GM12878 (cell line): ENCODE data around the gene SRRM2. TPM values are rescaled to one million over a fixed set of nuclear protein-coding genes. Genes with fewer than 3 reads are reported as not detected.

Source experiments
- ATAC-seq: fragments of 200-7000 bp; cut with Tn5 transposase; 3 replicates; pipeline ENCODE4 v1.9.1; 2020; ENCODE audit warnings: mild to moderate bottlenecking, moderate library complexity
- BruUV-seq: library from RNA; stranded (reverse); fragments of 400-500 nt; replicated peaks from 2 replicates; lab custom pipeline; 2021; lab: Mats Ljungman, UMichigan
- CTCF ChIA-PET: fragments of 300-600 bp; sonication (Branson Sonifier 250); formaldehyde crosslinking; extraction: SDS; loops from one replicate; lab custom pipeline; 2021; ENCODE audit warnings: inconsistent platforms; lab: Yijun Ruan, JAX
- POLR2A ChIA-PET: fragments of 350-600 bp; formaldehyde crosslinking; extraction: SDS; loops from one replicate; lab custom pipeline; 2021; ENCODE audit warnings: inconsistent platforms; lab: Charles Lee
- RAD21 ChIA-PET: fragments of 300-600 bp; sonication (Branson Sonifier 250); formaldehyde crosslinking; loops from one replicate; lab custom pipeline; 2023; ENCODE audit warnings: antibody characterized with exemption; ENCODE audit not compliant: unreplicated experiment; lab: Charles Lee
- SMC1A ChIA-PET: fragments of 300-600 bp; sonication (Branson Sonifier 250); formaldehyde crosslinking; loops from one replicate; lab custom pipeline; 2023; ENCODE audit not compliant: unreplicated experiment, uncharacterized antibody; lab: Charles Lee
- DNase-seq: peaks from one replicate; pipeline ENCODE4 v3.0.0-alpha.2; 2011; ENCODE audit warnings: low read depth, low spot score
- FAIRE-seq: peaks from 3 replicates; lab custom pipeline; 2011; peaks lifted over from hg19 to GRCh38; lab: Jason Lieb, UNC
- H2AFZ ChIP-seq: 2 replicates; pipeline ENCODE4 v1.6.0; 2011; ENCODE audit warnings: low read depth, low read length, control low read depth; ENCODE audit not compliant: control insufficient read depth
- H3K27ac ChIP-seq: 2 replicates; pipeline ENCODE4 v1.5.1; 2011; ENCODE audit warnings: control low read depth; ENCODE audit not compliant: control insufficient read depth, insufficient read depth
- H3K27me3 ChIP-seq, 2 experiments: replicated peaks in 1 of 2; 2 replicates each; pipeline versions ENCODE4 v1.6.0 to v1.6.1; 2011; ENCODE audit warnings: low read length in 1 of 2; ENCODE audit not compliant: control insufficient read depth in 2 of 2, insufficient read depth in 2 of 2
- H3K36me3 ChIP-seq, 2 experiments: 2 replicates each; pipeline ENCODE4 v1.5.1; 2011; ENCODE audit warnings: low read length in 1 of 2; ENCODE audit not compliant: control insufficient read depth in 2 of 2, insufficient read depth in 2 of 2
- H3K4me1 ChIP-seq: 2 replicates; pipeline ENCODE4 v1.6.1; 2011; ENCODE audit warnings: mild to moderate bottlenecking, low read length, moderate library complexity, mixed read lengths; ENCODE audit not compliant: control insufficient read depth, insufficient read depth
- H3K4me2 ChIP-seq: 2 replicates; pipeline ENCODE4 v1.6.0; 2011; ENCODE audit warnings: control low read depth; ENCODE audit not compliant: control insufficient read depth, insufficient read depth
- H3K4me3 ChIP-seq: fragments of 200-600 bp; sonication (generic); 2 replicates; pipeline ENCODE4 v1.5.1; 2016
- H3K79me2 ChIP-seq: 2 replicates; pipeline ENCODE4 v1.6.0; 2011; ENCODE audit warnings: low read length; ENCODE audit not compliant: control insufficient read depth, insufficient read depth
- H3K9ac ChIP-seq: 2 replicates; pipeline ENCODE4 v1.8.0; 2011; ENCODE audit warnings: low read length, control low read depth, mixed read lengths; ENCODE audit not compliant: control insufficient read depth, insufficient read depth
- H3K9me3 ChIP-seq: replicated peaks from 3 replicates; pipeline ENCODE4 v1.5.1; 2011; ENCODE audit warnings: mild to moderate bottlenecking, low read length; ENCODE audit not compliant: control insufficient read depth, insufficient read depth
- H4K20me1 ChIP-seq: 2 replicates; pipeline ENCODE4 v1.6.0; 2011; ENCODE audit not compliant: control insufficient read depth, insufficient read depth
- ATF2 ChIP-seq: IDR thresholded peaks from 2 replicates; pipeline ENCODE4 v1.6.1; 2012; ENCODE audit warnings: low read length, inconsistent platforms
- GABPA ChIP-seq: IDR thresholded peaks from 2 replicates; pipeline ENCODE4 v1.6.1; 2014; ENCODE audit warnings: antibody characterized with exemption, low read depth, mild to moderate bottlenecking, inconsistent platforms
- IKZF1 ChIP-seq: fragments of 450-650 bp; conservative IDR thresholded peaks from 2 replicates; pipeline ENCODE4 v1.6.1; 2017; ENCODE audit warnings: antibody characterized with exemption, mild to moderate bottlenecking
- LARP7 ChIP-seq: fragments of 450-650 bp; IDR thresholded peaks from 2 replicates; pipeline ENCODE4 v1.6.1; 2017; ENCODE audit warnings: mild to moderate bottlenecking
- MTA3 ChIP-seq: IDR thresholded peaks from 2 replicates; pipeline ENCODE4 v1.6.1; 2012; ENCODE audit warnings: low read length, inconsistent platforms, borderline replicate concordance
- NFYA ChIP-seq: IDR thresholded peaks from 2 replicates; pipeline ENCODE4 v1.6.1; 2011; ENCODE audit warnings: low read depth, mild to moderate bottlenecking, low read length, improper control_type of control experiment, borderline replicate concordance
- POU2F2 ChIP-seq: IDR thresholded peaks from 3 replicates; pipeline ENCODE4 v1.6.1; 2011; ENCODE audit warnings: low read depth, mild to moderate bottlenecking, low read length, borderline replicate concordance
- RAD51 ChIP-seq: fragments of 450-650 bp; IDR thresholded peaks from 2 replicates; pipeline ENCODE4 v1.6.1; 2016; ENCODE audit warnings: moderate library complexity, mild to moderate bottlenecking, inconsistent platforms
- RELB ChIP-seq: fragments of 450-650 bp; IDR thresholded peaks from 2 replicates; pipeline ENCODE4 v1.6.1; 2017; ENCODE audit warnings: low read depth, mild to moderate bottlenecking, moderate library complexity
- STAT3 ChIP-seq: IDR thresholded peaks from 2 replicates; pipeline ENCODE4 v1.6.1; 2011; ENCODE audit warnings: low read depth, low read length, improper control_type of control experiment
- ZBTB11 ChIP-seq: fragments of 450-650 bp; formaldehyde crosslinking; IDR thresholded peaks from 2 replicates; pipeline ENCODE4 v1.5.0; 2022; ENCODE audit warnings: mild to moderate bottlenecking, missing genetic modification characterization
- WGBS: methylation state at CpG from one replicate; pipeline ENCODE4 v1.1.6; 2016; ENCODE audit warnings: low lambda C conversion rate; ENCODE audit not compliant: insufficient replicate concordance, insufficient coverage; ENCODE audit errors: missing lambda C conversion rate; 5-methylcytosine and 5-hydroxymethylcytosine counted together
- in situ Hi-C: fragments of 300-500 bp; cut with MboI; formaldehyde crosslinking; loops from 9 replicates; pipeline ENCODE4 v1.14.3; 2018; ENCODE audit warnings: mixed read lengths
- intact Hi-C: fragments of 100-400 bp; cut with micrococcal nuclease; formaldehyde crosslinking; loops from one replicate; pipeline ENCODE4 v1.14.2; 2022; ENCODE audit not compliant: unreplicated experiment
- polyA plus RNA-seq, 11 experiments: library from polyadenylated mRNA; depleted of rRNA in 4 of 11; unstranded in 6 of 11; stranded (reverse) in 5 of 11; fragments of >200 nt; fragmentation: Nextera tagmentation in 4 of 11; fragmentation: Illumina TruSeq in 1 of 11; extraction: Ambion mirVana in 4 of 11; extraction: Trizol in 1 of 11; gene quantifications; 1 replicate in 1 of 11; 2 replicates in 10 of 11; pipeline versions ENCODE4 v1.2.1 to v1.2.3, GENCODE V29; 2011 to 2016; ENCODE audit warnings: inconsistent platforms in 2 of 11, missing spikeins in 2 of 11, low read depth in 1 of 11
- total RNA-seq, 4 experiments: library from RNA; depleted of rRNA in 3 of 4; stranded (reverse); fragments of >200 nt in 3 of 4; fragmentation: Illumina TruSeq in 1 of 4; extraction: Trizol in 1 of 4; gene quantifications; 2 replicates each; pipeline versions ENCODE4 v1.2.1 to v1.2.3, GENCODE V29; 2013 to 2021
- TF ChIP-seq, protein P1 (sequence below): fragments of 150-350 bp; IDR thresholded peaks from 2 replicates; pipeline ENCODE4 v1.6.1; 2014; ENCODE audit warnings: mild to moderate bottlenecking, low read depth, low read length
- TF ChIP-seq, protein P2 (sequence below): fragments of 450-650 bp; IDR thresholded peaks from 2 replicates; pipeline ENCODE4 v1.6.1; 2017; ENCODE audit warnings: mild to moderate bottlenecking, low read depth, inconsistent platforms; ENCODE audit not compliant: poor library complexity, severe bottlenecking

The SRRM2 gene
- total and polyA plus RNA-seq, 10 of the 15 experiments (the other 5 are each of a cell fraction or from before 2014, with no cell fraction given), result 30.1 to 502 (median 196) TPM

DNA sequence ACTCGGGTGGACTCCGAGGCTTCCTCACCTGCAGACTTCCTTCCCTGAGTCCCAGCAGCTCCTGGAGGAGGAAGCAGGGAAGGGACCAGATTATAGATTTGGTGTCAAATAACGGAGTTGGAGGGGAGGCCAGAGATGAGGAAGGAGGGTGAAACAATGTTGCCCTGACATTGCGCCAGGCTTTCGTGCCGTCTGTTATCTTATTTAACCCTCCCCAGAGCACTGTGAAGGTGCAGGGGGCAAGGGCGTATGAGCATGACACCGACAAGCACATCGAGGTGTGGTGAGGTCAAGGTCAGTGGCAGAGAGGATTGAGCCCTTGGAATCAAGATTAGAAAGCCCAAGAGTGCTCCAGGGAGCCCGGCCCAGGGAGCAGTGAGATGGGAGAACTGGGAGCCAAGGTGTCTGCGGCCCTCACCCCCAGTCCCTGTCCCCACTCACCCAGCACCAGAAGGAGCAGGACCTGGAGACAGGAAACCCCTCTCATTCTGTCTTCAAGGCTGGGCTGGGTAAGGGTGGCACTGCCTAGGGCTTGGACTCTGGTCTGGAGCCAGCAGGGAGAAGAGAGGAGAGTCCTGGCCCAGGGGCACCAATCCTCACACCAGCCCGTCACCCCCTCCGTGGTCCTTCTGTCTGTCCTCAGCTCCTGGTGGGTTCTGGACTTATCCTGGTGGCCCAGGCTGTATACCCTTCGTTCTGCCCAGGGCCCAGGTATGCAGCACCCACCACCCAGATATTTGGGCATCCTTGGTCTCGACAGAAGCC is 33.8 kb downstream of the SRRM2 start:
- Histone ChIP-seq H3K4me2 (no peak overlapping the region), H2AFZ (no peak overlapping the region), H3K79me2 (no peaks in the 10 kb centered on the region), H3K4me3 (no peak overlapping the region), H4K20me1 (no peaks in the 10 kb centered on the region), H3K36me3 (no peaks in the 10 kb centered on the region), H3K9me3 (no peaks in the 10 kb centered on the region), H3K4me1 (no peaks in the 10 kb centered on the region), H3K27me3 (peaks cover 2 to 7% of the 10 kb centered on the region in 2 experiments; a peak in 3 of 4 replicates), H3K9ac (no peak overlapping the region), H3K27ac (no peak overlapping the region)
- TF ChIP-seq RELB (no peak), RAD51 (no peak), STAT3 (no peak), GABPA (no peak), LARP7 (no peak), POU2F2 (no peak), ATF2 (no peak), NFYA (no peak), ZBTB11 (no peak), IKZF1 (no peak), MTA3 (no peak)
- TF ChIP-seq, protein P1, sequence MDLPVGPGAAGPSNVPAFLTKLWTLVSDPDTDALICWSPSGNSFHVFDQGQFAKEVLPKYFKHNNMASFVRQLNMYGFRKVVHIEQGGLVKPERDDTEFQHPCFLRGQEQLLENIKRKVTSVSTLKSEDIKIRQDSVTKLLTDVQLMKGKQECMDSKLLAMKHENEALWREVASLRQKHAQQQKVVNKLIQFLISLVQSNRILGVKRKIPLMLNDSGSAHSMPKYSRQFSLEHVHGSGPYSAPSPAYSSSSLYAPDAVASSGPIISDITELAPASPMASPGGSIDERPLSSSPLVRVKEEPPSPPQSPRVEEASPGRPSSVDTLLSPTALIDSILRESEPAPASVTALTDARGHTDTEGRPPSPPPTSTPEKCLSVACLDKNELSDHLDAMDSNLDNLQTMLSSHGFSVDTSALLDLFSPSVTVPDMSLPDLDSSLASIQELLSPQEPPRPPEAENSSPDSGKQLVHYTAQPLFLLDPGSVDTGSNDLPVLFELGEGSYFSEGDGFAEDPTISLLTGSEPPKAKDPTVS, result no peak
- TF ChIP-seq, protein P2, sequence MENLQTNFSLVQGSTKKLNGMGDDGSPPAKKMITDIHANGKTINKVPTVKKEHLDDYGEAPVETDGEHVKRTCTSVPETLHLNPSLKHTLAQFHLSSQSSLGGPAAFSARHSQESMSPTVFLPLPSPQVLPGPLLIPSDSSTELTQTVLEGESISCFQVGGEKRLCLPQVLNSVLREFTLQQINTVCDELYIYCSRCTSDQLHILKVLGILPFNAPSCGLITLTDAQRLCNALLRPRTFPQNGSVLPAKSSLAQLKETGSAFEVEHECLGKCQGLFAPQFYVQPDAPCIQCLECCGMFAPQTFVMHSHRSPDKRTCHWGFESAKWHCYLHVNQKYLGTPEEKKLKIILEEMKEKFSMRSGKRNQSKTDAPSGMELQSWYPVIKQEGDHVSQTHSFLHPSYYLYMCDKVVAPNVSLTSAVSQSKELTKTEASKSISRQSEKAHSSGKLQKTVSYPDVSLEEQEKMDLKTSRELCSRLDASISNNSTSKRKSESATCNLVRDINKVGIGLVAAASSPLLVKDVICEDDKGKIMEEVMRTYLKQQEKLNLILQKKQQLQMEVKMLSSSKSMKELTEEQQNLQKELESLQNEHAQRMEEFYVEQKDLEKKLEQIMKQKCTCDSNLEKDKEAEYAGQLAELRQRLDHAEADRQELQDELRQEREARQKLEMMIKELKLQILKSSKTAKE, result no peak
- ChIA-PET CTCF (no interaction called here), RAD21 (no interaction called here), POLR2A (no interaction called here), SMC1A (no interaction called here)
- BruUV-seq, result no TSS peak
- no peak for FAIRE-seq
- 32% methylated on average over 15 of the region's 15 CpGs for WGBS
- in situ Hi-C loops (no loop called here), intact Hi-C loops (no loop called here)
- no peak; the same call in 2 of the 3 replicates for ATAC-seq
- DNase-seq, result no peak
